H1 (cell line): Measurements from ENCODE around the gene CRCP. TPM values are rescaled to one million over a fixed set of nuclear protein-coding genes. Genes with fewer than 3 reads are reported as not detected.
A peak's percentile ranks its signal among the peaks of the same experiment; 100 is the strongest.

Experiments used
- CTCF ChIA-PET: fragments of 300-600 bp; sonication (Branson Sonifier 250); formaldehyde crosslinking; loops from one replicate; lab custom pipeline; 2021; ENCODE audit not compliant: partially characterized antibody; lab: Charles Lee
- POLR2A ChIA-PET: fragments of 300-600 bp; sonication (Branson Sonifier 250); formaldehyde crosslinking; loops from one replicate; lab custom pipeline; 2021; ENCODE audit warnings: inconsistent platforms; ENCODE audit not compliant: partially characterized antibody; lab: Charles Lee
- DNase-seq, 2 experiments: peaks; one replicate each; pipeline versions ENCODE4 v3.0.0 to v3.0.0-alpha.2; 2010 to 2022; ENCODE audit warnings: low spot score in 2 of 2, low read depth in 1 of 2, mixed read lengths in 1 of 2
- FAIRE-seq: peaks from 2 replicates; lab custom pipeline; 2011; peaks lifted over from hg19 to GRCh38; lab: Jason Lieb, UNC
- H2AFZ ChIP-seq: 2 replicates; pipeline ENCODE4 v1.8.1; 2012; ENCODE audit warnings: low read length, inconsistent platforms
- H2AK5ac ChIP-seq: 2 replicates; pipeline ENCODE4 v1.6.1; 2013; ENCODE audit warnings: low read depth, low read length
- H2BK120ac ChIP-seq: replicated peaks from 2 replicates; pipeline ENCODE3; 2013; ENCODE audit warnings: low read depth, low read length, inconsistent platforms
- H2BK12ac ChIP-seq: 2 replicates; pipeline ENCODE4 v1.6.1; 2013; ENCODE audit warnings: low read depth, low read length
- H2BK15ac ChIP-seq: 2 replicates; pipeline ENCODE4 v1.6.1; 2013; ENCODE audit warnings: low read length
- H2BK20ac ChIP-seq: 2 replicates; pipeline ENCODE4 v1.6.1; 2013; ENCODE audit warnings: low read length
- H2BK5ac ChIP-seq: 2 replicates; pipeline ENCODE4 v1.6.1; 2013; ENCODE audit warnings: low read depth, low read length
- H3K14ac ChIP-seq: 2 replicates; pipeline ENCODE4 v1.6.1; 2013; ENCODE audit warnings: inconsistent platforms; ENCODE audit not compliant: insufficient read length
- H3K18ac ChIP-seq: 2 replicates; pipeline ENCODE4 v1.6.1; 2013; ENCODE audit warnings: low read length; ENCODE audit errors: extremely low read depth
- H3K23ac ChIP-seq: 2 replicates; pipeline ENCODE4 v1.6.1; 2013; ENCODE audit warnings: inconsistent platforms; ENCODE audit not compliant: insufficient read length
- H3K23me2 ChIP-seq: 2 replicates; pipeline ENCODE4 v1.6.1; 2013; ENCODE audit warnings: low read depth, low read length
- H3K27ac ChIP-seq: 2 replicates; pipeline ENCODE4 v1.6.1; 2011; ENCODE audit warnings: low read depth, low read length, inconsistent platforms
- H3K27me3 ChIP-seq, 4 experiments: replicated peaks in 1 of 4; 1 replicate in 1 of 4; 2 replicates in 3 of 4; pipeline versions ENCODE4 v1.6.1 to v1.8.1; 2011 to 2013; ENCODE audit warnings: low read length in 3 of 4, mild to moderate bottlenecking in 3 of 4, inconsistent platforms in 2 of 4, mixed read lengths in 2 of 4, moderate library complexity in 1 of 4; ENCODE audit not compliant: control insufficient read depth in 3 of 4, insufficient read depth in 3 of 4; ENCODE audit errors: extremely low read depth in 1 of 4
- H3K36me3 ChIP-seq, 4 experiments: 2 replicates each; pipeline versions ENCODE4 v1.6.1 to v1.8.1; 2011 to 2013; ENCODE audit warnings: mild to moderate bottlenecking in 4 of 4, low read length in 3 of 4, moderate library complexity in 2 of 4, control low read depth in 1 of 4, inconsistent platforms in 1 of 4; ENCODE audit not compliant: insufficient read depth in 4 of 4, control insufficient read depth in 2 of 4
- H3K4ac ChIP-seq: replicated peaks from 2 replicates; pipeline ENCODE3; 2013; ENCODE audit warnings: low read length, low read depth, mixed read lengths, inconsistent platforms; ENCODE audit not compliant: insufficient read length
- H3K4me1 ChIP-seq, 4 experiments: replicated peaks in 1 of 4; 1 replicate in 1 of 4; 2 replicates in 3 of 4; pipeline versions ENCODE4 v1.6.1 to v1.8.1; 2011 to 2013; ENCODE audit warnings: low read length in 3 of 4, inconsistent platforms in 2 of 4, mixed read lengths in 1 of 4; ENCODE audit not compliant: insufficient read depth in 4 of 4, control insufficient read depth in 3 of 4
- H3K4me2 ChIP-seq, 2 experiments: 2 replicates each; pipeline versions ENCODE4 v1.6.1 to v1.8.1; 2011 to 2013; ENCODE audit warnings: low read depth in 2 of 2, low read length in 2 of 2, control low read depth in 1 of 2, inconsistent platforms in 1 of 2, mild to moderate bottlenecking in 1 of 2; ENCODE audit not compliant: insufficient read depth in 1 of 2
- H3K4me3 ChIP-seq, 4 experiments: fragments of 200-600, 300-600 bp in 1 of 4; sonication (generic), shearing (Covaris generic), sonication (Bioruptor Twin) in 1 of 4; 2 replicates each; pipeline versions ENCODE4 v1.5.1 to v1.8.1; 2011 to 2016; ENCODE audit warnings: low read length in 4 of 4, low read depth in 3 of 4, control low read depth in 2 of 4, inconsistent platforms in 2 of 4, mild to moderate bottlenecking in 2 of 4, mixed read lengths in 1 of 4, moderate library complexity in 1 of 4; ENCODE audit not compliant: insufficient read depth in 2 of 4; ENCODE audit errors: extremely low read depth in 1 of 4
- H3K56ac ChIP-seq: replicated peaks from 2 replicates; pipeline ENCODE3; 2013; ENCODE audit warnings: low read depth, mild to moderate bottlenecking, mixed read lengths, low read length, inconsistent platforms; ENCODE audit not compliant: insufficient read length
- H3K79me1 ChIP-seq: 2 replicates; pipeline ENCODE4 v1.6.1; 2013; ENCODE audit warnings: low read depth, low read length, control low read depth
- H3K79me2 ChIP-seq, 2 experiments: 2 replicates each; pipeline versions ENCODE4 v1.6.1 to v1.8.1; 2012 to 2013; ENCODE audit warnings: low read length in 2 of 2, mild to moderate bottlenecking in 2 of 2, inconsistent platforms in 1 of 2; ENCODE audit not compliant: insufficient read depth in 2 of 2, control insufficient read depth in 1 of 2
- H3K9ac ChIP-seq, 4 experiments: replicated peaks in 1 of 4; 1 replicate in 1 of 4; 2 replicates in 3 of 4; pipeline versions ENCODE4 v1.6.1 to v1.8.1; 2011 to 2013; ENCODE audit warnings: low read depth in 3 of 4, low read length in 3 of 4, control low read depth in 2 of 4, mild to moderate bottlenecking in 2 of 4, moderate library complexity in 2 of 4, inconsistent platforms in 1 of 4; ENCODE audit errors: extremely low read depth in 1 of 4
- H3K9me3 ChIP-seq, 2 experiments: 2 replicates each; pipeline versions ENCODE4 v1.6.1 to v1.8.1; 2012 to 2013; ENCODE audit warnings: mild to moderate bottlenecking in 2 of 2, moderate library complexity in 2 of 2, control low read depth in 1 of 2, inconsistent platforms in 1 of 2, low read depth in 1 of 2, low read length in 1 of 2, mixed read lengths in 1 of 2; ENCODE audit not compliant: insufficient read depth in 2 of 2
- H4K20me1 ChIP-seq, 2 experiments: replicated peaks in 1 of 2; 2 replicates each; pipeline versions ENCODE3 to v1.8.1; 2011 to 2013; ENCODE audit warnings: inconsistent platforms in 2 of 2, low read length in 2 of 2, mild to moderate bottlenecking in 1 of 2; ENCODE audit not compliant: insufficient read depth in 2 of 2, control insufficient read depth in 1 of 2
- H4K5ac ChIP-seq: 2 replicates; pipeline ENCODE4 v1.6.1; 2013; ENCODE audit warnings: low read length, low read depth, mixed read lengths, inconsistent platforms; ENCODE audit not compliant: insufficient read length
- H4K8ac ChIP-seq: 2 replicates; pipeline ENCODE4 v1.8.0; 2013; ENCODE audit warnings: mild to moderate bottlenecking, moderate library complexity, low read length, inconsistent platforms; ENCODE audit not compliant: insufficient read depth; ENCODE audit errors: extremely low read depth
- H4K91ac ChIP-seq: replicated peaks from 2 replicates; pipeline ENCODE3; 2013; ENCODE audit warnings: low read length, mixed read lengths, inconsistent platforms; ENCODE audit not compliant: insufficient read length
- BACH1 ChIP-seq: IDR thresholded peaks from 2 replicates; pipeline ENCODE4 v1.6.1; 2012; ENCODE audit warnings: low read length, improper control_type of control experiment
- BCL11A ChIP-seq, 2 experiments: IDR thresholded peaks; one replicate each; pipeline ENCODE4 v1.6.1; 2011; ENCODE audit warnings: low read depth in 2 of 2, low read length in 2 of 2, mild to moderate bottlenecking in 2 of 2
- GABPA ChIP-seq: IDR thresholded peaks from 2 replicates; pipeline ENCODE4 v1.6.1; 2011; ENCODE audit warnings: mild to moderate bottlenecking, low read length, moderate library complexity, borderline replicate concordance; ENCODE audit not compliant: insufficient read depth
- WGBS, 2 experiments: shearing (Covaris generic) in 1 of 2; methylation state at CpG; one replicate each; pipeline versions ENCODE4 v1.1.6 to v1.1.7; 2013 to 2015; ENCODE audit warnings: low lambda C conversion rate in 2 of 2, mixed read lengths in 2 of 2, inconsistent platforms in 1 of 2, low coverage in 1 of 2, missing lambda C conversion rate in 1 of 2; ENCODE audit not compliant: insufficient replicate concordance in 2 of 2, insufficient coverage in 1 of 2, insufficient read length in 1 of 2; ENCODE audit errors: extremely low coverage in 1 of 2, missing lambda C conversion rate in 1 of 2; 5-methylcytosine and 5-hydroxymethylcytosine counted together
- polyA plus RNA-seq, 7 experiments: library from polyadenylated mRNA; depleted of rRNA in 3 of 7; stranded (reverse) in 5 of 7; unstranded in 2 of 7; fragments of >200 nt in 5 of 7; fragments of 200-250 nt in 2 of 7; gene quantifications; 1 replicate in 5 of 7; 2 replicates in 1 of 7; 4 replicates in 1 of 7; pipeline versions ENCODE4 v1.2.1 to v1.2.3, GENCODE V29; 2011 to 2013; ENCODE audit warnings: missing spikeins in 2 of 7, mixed read lengths in 2 of 7
- total RNA-seq: library from RNA; stranded (reverse); fragmentation: NEBNext Ultra II Directional; extraction: Animal tissue kit (Norgen Biotek cat#: 25700); gene quantifications from 2 replicates; pipeline ENCODE4 v1.2.1, GENCODE V29; 2021

CRCP gene
- total and polyA plus RNA-seq, 2 of the 8 experiments (the other 6 are each of a cell fraction or from before 2014, with no cell fraction given), result 15.0 to 29.3 TPM

- no peak overlapping the region for H3K4me2 ChIP-seq
- H3K4me3 ChIP-seq, result no peak overlapping the region
- H2BK12ac ChIP-seq, result no peak overlapping the region
- H3K79me2 ChIP-seq, result no peaks in the 10 kb centered on the region; a peak in 1 of 4 replicates
- H3K36me3 ChIP-seq, result peaks cover 2 to 31% (median 10%) of the 10 kb centered on the region in 4 experiments; a peak in 5 of 8 replicates
- H4K20me1 ChIP-seq, result peaks cover 7 to 8% of the 10 kb centered on the region in 2 experiments
- no peak overlapping the region for H2BK20ac ChIP-seq
- H4K5ac ChIP-seq, result peak overlapping the region; percentile 25
- ChIA-PET CTCF (interaction anchor here (1.0 to 1.3 kb wide), 2 partner anchors 126 to 152 kb away, joined by 3 read pairs; no protein-coding TSS in a partner anchor), POLR2A (interaction anchor here (1.2 kb wide), 1 partner anchor 9 kb away, joined by 3 read pairs; no protein-coding TSS in a partner anchor)
- H4K8ac ChIP-seq, result no peak overlapping the region
- no peak overlapping the region for H3K14ac ChIP-seq
- H3K9ac ChIP-seq, result no peak overlapping the region
- H3K23me2 ChIP-seq, result no peaks in the 10 kb centered on the region
- no peak overlapping the region for H3K56ac ChIP-seq
- H3K79me1 ChIP-seq, result 0 out of 2 replicates have a peak, but pooled peaks cover 2% of the 10 kb centered on the region
- H3K27me3 ChIP-seq, result no peaks in the 10 kb centered on the region
- H2BK15ac ChIP-seq, result no peak overlapping the region
- H3K27ac ChIP-seq, result no peak overlapping the region
- WGBS, 2 experiments, result 89% methylated on average over 5 of the region's 5 CpGs; no CpG with 5 or more reads in 1 of the 2 experiments
- H2BK5ac ChIP-seq, result no peak overlapping the region
- DNase-seq, result no peak
- H4K91ac ChIP-seq, result no peak overlapping the region
- no peak for FAIRE-seq
- no peaks in the 10 kb centered on the region for H3K4me1 ChIP-seq
- H3K4ac ChIP-seq, result no peak overlapping the region
- no peaks in the 10 kb centered on the region for H3K9me3 ChIP-seq
- no peak overlapping the region for H2AFZ ChIP-seq
- H2BK120ac ChIP-seq, result no peak overlapping the region
- H3K18ac ChIP-seq, result no peak overlapping the region
- H2AK5ac ChIP-seq, result no peak overlapping the region
- H3K23ac ChIP-seq, result no peak overlapping the region
- TF ChIP-seq GABPA (no peak), BCL11A (IDR thresholded peaks at IDR 0.05; ENCODE audit: low read depth in 2 of 2, low read length in 2 of 2) (no peak), BACH1 (no peak)
Observed at GRCh38 chr7:66142996-66143395, 28.3 kb downstream of the CRCP start.
